ENCODE data around the gene CDK2AP2.

Gene CDK2AP2

GRCh38 chr11:67538823-67539505, 31.0 kb upstream of the CDK2AP2 start:
- Mint-ChIP-seq H3K27me3 (no peaks in the 10 kb centered on the region), H3K4me3 (no peak overlapping the region), H3K4me1 (no peaks in the 10 kb centered on the region), H3K9me3 (no peaks in the 10 kb centered on the region), H3K27ac (ENCODE audit: low read depth) (no peak overlapping the region), H3K36me3 (ENCODE audit: insufficient read depth) (no peaks in the 10 kb centered on the region)
- ATAC-seq (replicated peaks; ENCODE audit: extremely low read depth, poor library complexity, severe bottlenecking) (no peak), DNase-seq (ENCODE audit: low spot score in 2 of 2) (no peak)

GRCh38 chr11:67538306-67538705, 30.3 kb upstream of the CDK2AP2 start:
- DNase-seq (ENCODE audit: low spot score in 2 of 2) (no peak), ATAC-seq (replicated peaks; ENCODE audit: extremely low read depth, poor library complexity, severe bottlenecking) (no peak)
- no peaks in the 10 kb centered on the region for H3K4me1 Mint-ChIP-seq
- no peak overlapping the region for H3K27ac Mint-ChIP-seq (ENCODE audit: low read depth)
- H3K4me3 Mint-ChIP-seq, result no peak overlapping the region
- no peaks in the 10 kb centered on the region for H3K36me3 Mint-ChIP-seq (ENCODE audit: insufficient read depth)
- H3K9me3 Mint-ChIP-seq, result no peaks in the 10 kb centered on the region
- H3K27me3 Mint-ChIP-seq, result no peaks in the 10 kb centered on the region

- Mint-ChIP-seq H3K27ac (ENCODE audit: low read depth) (no peak overlapping the region), H3K27me3 (no peaks in the 10 kb centered on the region), H3K36me3 (ENCODE audit: insufficient read depth) (no peaks in the 10 kb centered on the region), H3K9me3 (no peaks in the 10 kb centered on the region), H3K4me1 (no peaks in the 10 kb centered on the region), H3K4me3 (no peak overlapping the region)
- no peak for DNase-seq (ENCODE audit: low spot score in 2 of 2)
- ATAC-seq (replicated peaks; ENCODE audit: extremely low read depth, poor library complexity, severe bottlenecking), result no peak
Measured at GRCh38 chr11:67535561-67535960, 27.6 kb upstream of the CDK2AP2 start.

- H3K27ac Mint-ChIP-seq (ENCODE audit: low read depth), result no peak overlapping the region
- no peak overlapping the region for H3K4me3 Mint-ChIP-seq
- no peaks in the 10 kb centered on the region for H3K27me3 Mint-ChIP-seq
- H3K4me1 Mint-ChIP-seq, result no peaks in the 10 kb centered on the region
- no peaks in the 10 kb centered on the region for H3K9me3 Mint-ChIP-seq
- ATAC-seq (replicated peaks; ENCODE audit: extremely low read depth, poor library complexity, severe bottlenecking), result no peak
- H3K36me3 Mint-ChIP-seq (ENCODE audit: insufficient read depth), result no peaks in the 10 kb centered on the region
- DNase-seq (ENCODE audit: low spot score in 2 of 2), result no peak
Measured at GRCh38 chr11:67534070-67534679, 26.2 kb upstream of the CDK2AP2 start.

- no peaks in the 10 kb centered on the region for H3K4me1 Mint-ChIP-seq
Measured at GRCh38 chr11:67532889-67533288, 24.9 kb upstream of the CDK2AP2 start.

GRCh38 chr11:67530282-67530592, 22.3 kb upstream of the CDK2AP2 start:
- Mint-ChIP-seq H3K4me1 (no peaks in the 10 kb centered on the region), H3K4me3 (no peak overlapping the region), H3K27me3 (peaks cover 3% of the 10 kb centered on the region), H3K27ac (ENCODE audit: low read depth) (no peak overlapping the region), H3K9me3 (no peaks in the 10 kb centered on the region), H3K36me3 (ENCODE audit: insufficient read depth) (no peaks in the 10 kb centered on the region)
- ATAC-seq (replicated peaks; ENCODE audit: extremely low read depth, poor library complexity, severe bottlenecking) (no peak), DNase-seq (ENCODE audit: low spot score in 2 of 2) (no peak)

More at GRCh38 chr11:67532889-67533288, 24.9 kb upstream of the CDK2AP2 start:
- Mint-ChIP-seq H3K27me3 (no peaks in the 10 kb centered on the region), H3K36me3 (ENCODE audit: insufficient read depth) (no peaks in the 10 kb centered on the region), H3K4me3 (no peak overlapping the region), H3K9me3 (no peaks in the 10 kb centered on the region), H3K27ac (ENCODE audit: low read depth) (no peak overlapping the region)
- ATAC-seq (replicated peaks; ENCODE audit: extremely low read depth, poor library complexity, severe bottlenecking), result no peak
- DNase-seq (ENCODE audit: low spot score in 2 of 2), result no peak

- H3K27me3 Mint-ChIP-seq, result peaks cover 12% of the 10 kb centered on the region
- H3K4me1 Mint-ChIP-seq, result no peaks in the 10 kb centered on the region
- no peaks in the 10 kb centered on the region for H3K9me3 Mint-ChIP-seq
- H3K4me3 Mint-ChIP-seq, result no peak overlapping the region
- DNase-seq (ENCODE audit: low spot score in 2 of 2) (no peak), ATAC-seq (replicated peaks; ENCODE audit: extremely low read depth, poor library complexity, severe bottlenecking) (no peak)
- no peaks in the 10 kb centered on the region for H3K36me3 Mint-ChIP-seq (ENCODE audit: insufficient read depth)
- no peak overlapping the region for H3K27ac Mint-ChIP-seq (ENCODE audit: low read depth)
Measured at GRCh38 chr11:67528376-67528775, 20.4 kb upstream of the CDK2AP2 start.

- Mint-ChIP-seq H3K4me3 (no peak overlapping the region), H3K27me3 (peaks cover 12% of the 10 kb centered on the region), H3K36me3 (ENCODE audit: insufficient read depth) (no peaks in the 10 kb centered on the region), H3K4me1 (no peaks in the 10 kb centered on the region), H3K27ac (ENCODE audit: low read depth) (no peak overlapping the region), H3K9me3 (no peaks in the 10 kb centered on the region)
- DNase-seq (ENCODE audit: low spot score in 2 of 2) (no peak), ATAC-seq (replicated peaks; ENCODE audit: extremely low read depth, poor library complexity, severe bottlenecking) (no peak)
Measured at GRCh38 chr11:67525275-67525976, 17.5 kb upstream of the CDK2AP2 start.

- Mint-ChIP-seq H3K4me1 (no peaks in the 10 kb centered on the region), H3K4me3 (no peak overlapping the region), H3K9me3 (no peaks in the 10 kb centered on the region), H3K27me3 (peaks cover 12% of the 10 kb centered on the region), H3K36me3 (ENCODE audit: insufficient read depth) (no peaks in the 10 kb centered on the region), H3K27ac (ENCODE audit: low read depth) (no peak overlapping the region)
- DNase-seq (ENCODE audit: low spot score in 2 of 2), result no peak
- ATAC-seq (replicated peaks; ENCODE audit: extremely low read depth, poor library complexity, severe bottlenecking), result no peak
Measured at GRCh38 chr11:67524480-67524808, 16.5 kb upstream of the CDK2AP2 start.

- Mint-ChIP-seq H3K36me3 (ENCODE audit: insufficient read depth) (no peaks in the 10 kb centered on the region), H3K4me3 (no peak overlapping the region), H3K27me3 (peaks cover 12% of the 10 kb centered on the region), H3K9me3 (no peaks in the 10 kb centered on the region), H3K4me1 (no peaks in the 10 kb centered on the region), H3K27ac (ENCODE audit: low read depth) (no peak overlapping the region)
- no peak for ATAC-seq (replicated peaks; ENCODE audit: extremely low read depth, poor library complexity, severe bottlenecking)
- DNase-seq (ENCODE audit: low spot score in 2 of 2), result no peak
Measured at GRCh38 chr11:67523556-67524479, 15.9 kb upstream of the CDK2AP2 start.

- DNase-seq (ENCODE audit: low spot score in 2 of 2) (no peak), ATAC-seq (replicated peaks; ENCODE audit: extremely low read depth, poor library complexity, severe bottlenecking) (no peak)
- Mint-ChIP-seq H3K9me3 (no peaks in the 10 kb centered on the region), H3K4me3 (no peak within 1 kb of the TSS), H3K27me3 (peaks cover 12% of the 10 kb centered on the region), H3K36me3 (ENCODE audit: insufficient read depth) (no peaks in the 10 kb centered on the region), H3K27ac (ENCODE audit: low read depth) (no peak within 1 kb of the TSS), H3K4me1 (no peaks in the 10 kb centered on the region)
Measured at GRCh38 chr11:67522844-67523555, 15.0 kb upstream of the CDK2AP2 start, which contains the start of gene CABP2. Gene CABP2 (minus strand): TSS chr11:67523446. CDS start chr11:67523326, 120 bp downstream.

- no peak for DNase-seq (ENCODE audit: low spot score in 2 of 2)
- Mint-ChIP-seq H3K9me3 (no peaks in the 10 kb centered on the region), H3K4me1 (no peaks in the 10 kb centered on the region), H3K27ac (ENCODE audit: low read depth) (no peak overlapping the region), H3K36me3 (ENCODE audit: insufficient read depth) (no peaks in the 10 kb centered on the region), H3K4me3 (no peak overlapping the region), H3K27me3 (peaks cover 12% of the 10 kb centered on the region)
- no peak for ATAC-seq (replicated peaks; ENCODE audit: extremely low read depth, poor library complexity, severe bottlenecking)
Measured at GRCh38 chr11:67522338-67522737, 14.4 kb upstream of the CDK2AP2 start.

All from central memory CD8-positive, alpha-beta T cell (primary cell).